Measurements from ENCODE around the gene DAO.

The DAO gene

DNA sequence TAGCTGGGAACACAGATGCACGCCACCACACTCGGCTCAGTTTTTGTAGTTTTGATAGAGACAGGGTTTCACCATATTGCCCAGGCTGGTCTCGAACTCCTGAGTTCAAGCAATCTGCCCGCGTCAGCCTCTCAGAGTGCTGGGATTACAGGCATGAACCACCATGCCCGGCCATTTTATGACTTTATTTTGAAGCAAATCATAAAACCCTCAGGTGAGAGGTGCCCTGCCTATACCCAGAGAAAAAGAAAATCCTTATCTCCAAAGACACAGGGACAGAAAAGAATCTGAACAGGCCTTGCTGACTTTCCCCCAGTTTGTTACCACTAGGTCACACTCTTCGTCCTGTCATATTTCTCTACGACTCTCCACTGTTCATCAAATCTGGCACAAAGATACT, 48.8 kb downstream of the DAO start:
- no peak for DNase-seq

DNA sequence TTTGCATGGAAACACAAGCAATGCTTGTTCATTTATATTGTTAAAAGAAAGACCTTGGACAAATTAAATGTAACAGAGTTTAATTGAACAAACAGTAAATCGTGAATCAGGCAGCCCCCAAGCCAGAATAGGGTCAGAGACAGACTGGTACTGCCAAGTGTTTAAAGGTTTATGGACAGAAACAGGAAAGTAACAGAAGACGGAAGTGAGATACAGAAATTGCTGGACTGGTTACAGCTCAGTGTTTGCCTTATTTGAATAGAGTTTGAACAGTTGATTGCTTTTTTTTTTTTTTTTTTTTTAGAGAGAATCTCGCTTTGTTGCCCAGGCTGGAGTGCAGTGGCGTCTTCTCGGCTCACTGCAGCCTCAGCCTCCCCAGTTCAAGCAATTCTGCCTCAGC, 50.3 kb downstream of the DAO start:
- DNase-seq = no peak

DNA sequence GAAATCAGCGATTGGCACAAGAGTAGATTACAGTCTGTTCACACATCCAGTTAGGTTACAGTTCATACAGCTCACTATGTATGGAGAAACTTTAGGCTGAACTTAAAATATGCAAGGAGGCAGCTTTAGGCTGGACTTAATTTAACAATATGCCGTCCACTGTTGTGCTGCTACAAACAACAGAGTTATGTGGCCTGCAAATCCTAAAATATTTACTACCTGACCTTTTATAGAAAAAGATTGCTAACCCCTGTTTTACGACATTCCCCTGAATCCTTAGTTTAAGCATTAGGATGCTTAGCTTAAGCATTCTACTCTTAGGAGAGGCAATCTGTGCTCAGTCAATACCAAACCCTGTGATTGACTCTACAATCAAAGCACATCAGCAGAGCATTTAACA, 50.9 kb downstream of the DAO start:
- no peak for DNase-seq

DNA sequence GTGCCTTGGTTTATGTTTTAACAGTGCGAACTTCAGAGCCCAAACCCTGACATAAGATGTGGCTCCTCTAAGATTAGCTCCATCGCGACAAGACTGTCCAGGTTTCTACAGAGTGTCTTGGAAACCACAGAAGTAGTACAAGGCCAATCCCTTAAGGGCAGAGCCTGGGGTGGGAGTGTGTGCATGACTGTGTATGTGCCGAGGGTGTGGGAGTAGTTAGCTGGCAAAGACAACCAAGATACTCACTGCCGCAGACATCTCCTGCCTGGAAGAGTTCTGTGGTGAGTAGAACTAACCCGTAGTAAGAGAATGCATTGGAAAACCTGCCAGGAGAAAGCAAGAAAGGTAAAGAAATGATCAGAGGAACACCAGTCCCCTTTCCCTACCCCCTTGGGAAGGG, 54.1 kb downstream of the DAO start:
- no peak for DNase-seq

DNA sequence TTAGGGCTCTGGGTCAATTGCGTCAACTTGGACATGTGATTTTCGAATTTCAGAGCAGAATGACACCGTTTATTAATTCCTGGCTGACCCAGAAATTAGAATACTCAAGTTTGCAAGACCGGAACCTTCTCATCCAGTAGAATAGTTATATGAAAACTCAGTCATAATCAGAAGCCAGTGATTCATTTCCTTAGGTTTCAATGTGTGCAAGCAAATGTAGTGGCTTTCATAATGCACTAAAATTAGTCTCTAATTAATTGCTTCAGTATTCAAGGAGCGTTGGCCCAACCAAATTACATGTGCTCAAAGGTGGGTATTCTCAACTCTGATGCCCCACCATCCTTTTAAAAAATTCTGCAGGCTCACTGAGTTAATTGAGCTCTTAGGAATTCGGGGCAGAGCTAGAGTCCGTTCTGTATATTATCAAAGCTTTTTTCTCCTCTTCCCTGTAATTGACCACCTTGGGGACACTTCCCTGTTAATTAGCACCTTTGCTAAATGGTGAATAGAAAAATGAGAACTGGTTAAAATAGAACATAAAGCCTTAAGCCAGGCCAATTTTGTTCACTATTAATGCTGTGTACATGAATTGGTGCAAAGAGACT, 55.4 kb downstream of the DAO start:
- DNase-seq = no peak

DNA sequence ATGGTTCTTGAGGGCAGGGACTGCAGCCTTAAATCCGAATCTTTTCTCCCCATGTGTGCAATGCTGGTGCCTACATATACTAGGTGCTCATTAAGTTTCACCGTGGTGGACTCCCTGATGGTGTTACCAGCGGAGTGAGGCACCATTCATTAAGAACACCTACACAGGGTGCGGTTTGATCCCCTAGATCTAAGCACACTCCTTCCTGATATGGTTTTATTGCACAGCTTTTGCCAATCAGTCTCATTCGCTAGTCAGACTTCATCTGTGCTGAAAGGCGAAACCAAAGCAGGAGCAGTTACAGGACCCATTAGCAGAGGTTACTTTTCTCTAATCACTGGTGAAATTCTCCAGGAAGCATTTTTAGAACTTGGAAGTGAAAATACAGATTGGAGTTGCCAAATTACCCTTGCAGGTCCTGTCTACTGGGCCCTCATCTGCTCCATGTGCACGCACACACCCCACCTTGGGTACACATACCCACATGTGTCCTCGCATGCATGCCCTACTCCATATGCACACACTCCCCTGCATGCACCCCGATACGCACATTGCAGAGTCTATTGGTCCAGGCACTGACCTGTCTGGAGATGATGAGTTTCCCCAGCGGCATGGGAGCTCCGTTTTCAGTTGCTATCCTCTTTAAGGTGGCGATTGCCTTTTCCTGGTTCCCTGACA, 58.5 kb downstream of the DAO start:
- no peak for DNase-seq

DNA sequence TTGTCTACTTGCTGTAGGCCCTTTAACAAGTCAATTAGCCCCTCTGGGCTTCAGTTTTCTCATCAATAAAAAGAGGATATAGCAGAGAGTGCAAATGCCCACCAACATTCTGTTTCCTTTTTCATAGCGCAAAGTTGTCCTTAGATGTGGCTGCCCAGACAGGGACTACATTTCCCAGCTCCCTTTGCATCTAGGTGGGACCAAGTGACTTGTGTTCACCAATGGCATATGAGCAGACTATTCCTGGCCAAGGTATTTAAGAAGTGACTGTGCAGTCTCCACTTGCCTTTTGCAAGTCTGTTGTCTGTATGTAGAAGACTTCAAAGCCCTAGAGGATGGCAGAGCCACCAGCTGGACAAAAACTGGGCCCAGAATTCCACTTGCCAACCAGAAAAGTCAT, 59.7 kb downstream of the DAO start:
- no peak for DNase-seq

DNA sequence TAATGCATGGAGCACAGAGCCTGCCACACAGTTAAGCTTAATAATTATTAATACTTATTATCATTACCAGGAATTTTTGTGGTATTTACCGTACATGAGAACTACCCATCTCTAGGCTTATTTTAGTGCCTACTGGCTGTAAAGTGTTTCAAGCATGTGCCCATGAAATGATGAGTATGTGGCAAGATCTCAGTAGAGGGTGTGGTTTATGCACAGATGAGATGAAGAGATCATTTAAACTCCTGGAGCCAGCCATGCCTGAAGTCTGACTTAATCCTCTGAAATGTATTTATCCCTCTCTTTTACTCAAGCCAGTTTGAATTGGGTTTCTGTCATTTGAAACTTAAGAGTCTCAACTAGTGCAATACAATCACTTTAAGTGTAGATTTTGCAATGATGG, 60.2 kb downstream of the DAO start:
- no peak for DNase-seq

DNA sequence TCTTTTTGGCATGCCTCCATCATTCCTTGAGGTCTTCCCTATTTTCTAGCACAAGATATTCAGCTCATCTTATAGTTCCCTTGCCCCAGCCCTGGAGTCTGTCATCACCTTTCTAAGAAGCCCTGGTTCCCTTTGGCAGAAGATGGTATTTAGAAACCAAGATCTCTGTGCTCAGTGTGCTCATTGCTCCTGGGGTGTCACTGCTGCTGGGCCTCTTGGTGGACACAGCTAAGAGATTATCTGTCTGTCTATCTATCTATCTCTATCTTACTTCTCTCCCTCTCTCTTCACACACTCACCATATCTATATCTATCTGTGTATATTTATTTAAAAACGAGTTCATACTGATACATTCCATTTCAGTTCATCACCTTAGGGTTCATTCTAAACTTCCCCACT, 67.2 kb downstream of the DAO start:
- no peak for DNase-seq

DNA sequence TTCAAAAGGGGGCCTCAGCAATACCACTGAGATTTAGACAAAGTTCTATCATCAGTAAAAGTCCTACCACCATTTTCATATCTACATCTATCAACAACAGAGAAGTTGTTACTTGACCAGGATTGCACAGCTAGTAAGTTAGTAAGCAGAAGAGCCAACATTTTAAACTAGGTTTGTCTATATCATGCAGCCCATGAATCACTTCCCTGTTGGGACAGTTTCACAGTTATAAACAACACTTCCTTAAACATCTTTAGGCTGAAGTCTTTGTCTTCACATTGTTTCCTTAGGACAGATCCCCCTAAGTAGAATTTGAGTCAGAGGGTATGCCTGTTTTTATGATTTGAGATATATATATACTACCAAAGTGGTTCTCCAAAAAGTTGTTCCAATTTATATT, 68.5 kb downstream of the DAO start:
- no peak for DNase-seq

DNA sequence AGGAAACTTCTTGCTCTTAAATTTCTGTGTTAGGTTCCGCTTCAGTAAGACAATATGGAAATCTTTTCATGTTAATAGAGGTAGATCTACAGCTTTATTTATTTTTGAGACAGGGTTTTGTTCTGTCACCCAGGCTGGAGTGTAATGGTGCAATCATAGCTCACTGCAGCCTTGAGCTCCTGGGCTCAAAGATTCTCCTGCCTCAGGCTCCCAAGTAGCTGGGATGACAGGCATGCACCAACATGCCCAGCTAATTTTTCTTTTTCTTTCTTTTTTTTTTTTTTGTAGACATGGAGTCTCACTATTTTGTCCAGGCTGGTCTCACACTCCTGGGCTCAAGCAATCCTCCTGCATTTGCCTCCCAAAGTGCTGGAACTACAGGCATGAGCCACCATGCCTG, 70.1 kb downstream of the DAO start:
- no peak for DNase-seq
